Transverse colon (tissue), 4 donors: ENCODE data around the gene DNAJC11. TPM values are rescaled to one million over a fixed set of nuclear protein-coding genes. Genes with fewer than 3 reads are reported as not detected.
A peak's percentile ranks its signal among the peaks of the same experiment; 100 is the strongest.

Experiments
- DNase-seq: peaks from one replicate; pipeline ENCODE4 v3.0.0-alpha.2; 2019
- H3K27ac ChIP-seq, 4 donors: fragments of 200-600 bp; sonication (generic); 2 replicates each; pipeline ENCODE4 v1.5.1; 2016 to 2018; ENCODE audit warnings: inconsistent platforms in 4 of 4
- H3K27me3 ChIP-seq: fragments of 200-600 bp; sonication (generic); 2 replicates; pipeline ENCODE4 v1.5.1; 2017; ENCODE audit warnings: inconsistent platforms
- H3K36me3 ChIP-seq, 4 donors: fragments of 200-600 bp; sonication (generic); 2 replicates each; pipeline ENCODE4 v1.5.1; 2017 to 2019; ENCODE audit warnings: inconsistent platforms in 4 of 4
- H3K4me1 ChIP-seq, 4 donors: fragments of 200-600 bp; sonication (generic); 2 replicates each; pipeline ENCODE4 v1.5.1; 2017 to 2020; ENCODE audit warnings: inconsistent platforms in 4 of 4
- H3K4me3 ChIP-seq, 4 donors: fragments of 200-600 bp; sonication (generic); 1 replicate in 1 of 4; 2 replicates in 3 of 4; pipeline versions ENCODE4 v1.5.1 to v1.6.1; 2017 to 2019; ENCODE audit warnings: inconsistent platforms in 4 of 4
- H3K9me3 ChIP-seq, 2 donors: fragments of 200-600 bp; sonication (generic); 2 replicates each; pipeline ENCODE4 v1.5.1; 2017 to 2019; ENCODE audit warnings: inconsistent platforms in 2 of 2
- EP300 ChIP-seq: sonication (generic); formaldehyde crosslinking; IDR thresholded peaks from one replicate; pipeline ENCODE4 v1.6.1; 2017; ENCODE audit warnings: antibody characterized with exemption, low read depth
- POLR2A ChIP-seq: fragments of 450-650 bp; IDR thresholded peaks from one replicate; pipeline ENCODE4 v1.6.1; 2016; ENCODE audit warnings: antibody characterized with exemption, mild to moderate bottlenecking, moderate library complexity
- POLR2AphosphoS5 ChIP-seq, 3 donors: sonication (generic); formaldehyde crosslinking; IDR thresholded peaks; one replicate each; pipeline ENCODE4 v1.6.1; 2016; ENCODE audit warnings: antibody characterized with exemption in 3 of 3
- WGBS, 2 donors: methylation state at CpG; one replicate each; pipeline ENCODE4 v1.1.5; 2018; ENCODE audit warnings: low coverage in 1 of 2; 5-methylcytosine and 5-hydroxymethylcytosine counted together
- in situ Hi-C, 4 donors: fragments of 200-750 bp; cut with MboI; loops; one replicate each; pipeline versions ENCODE4 v1.15.0 to v1.15.1; 2017; ENCODE audit warnings: low sequenced_read_pairs in 3 of 4, low pct_ligation_motif_present in 1 of 4, low pct_unique_long_range_greater_than_20kb in 1 of 4
- intact Hi-C: fragments of 100-400 bp; cut with DNase I; formaldehyde crosslinking; loops from one replicate; pipeline ENCODE4 v1.15.1; 2023; ENCODE audit warnings: low total_unique reads
- total RNA-seq, 4 donors: library from RNA; depleted of rRNA; stranded (reverse); fragments of >200 nt; gene quantifications; one replicate each; pipeline ENCODE4 v1.1.0, GENCODE V29; 2016
- TF ChIP-seq, protein P1 (sequence below), 5 experiments: fragments of 200-600 bp in 3 of 5; fragments of 450-650 bp in 2 of 5; sonication (generic) in 3 of 5; IDR thresholded peaks; 1 replicate in 2 of 5; 2 replicates in 3 of 5; pipeline ENCODE4 v1.5.1; 2016 to 2017; ENCODE audit warnings: antibody characterized with exemption in 5 of 5, inconsistent platforms in 3 of 5, mild to moderate bottlenecking in 2 of 5, moderate library complexity in 1 of 5

The DNAJC11 gene
- total RNA-seq, 4 donors from 2014 or later, result 62.1 to 80.0 (median 70.9) TPM

DNA sequence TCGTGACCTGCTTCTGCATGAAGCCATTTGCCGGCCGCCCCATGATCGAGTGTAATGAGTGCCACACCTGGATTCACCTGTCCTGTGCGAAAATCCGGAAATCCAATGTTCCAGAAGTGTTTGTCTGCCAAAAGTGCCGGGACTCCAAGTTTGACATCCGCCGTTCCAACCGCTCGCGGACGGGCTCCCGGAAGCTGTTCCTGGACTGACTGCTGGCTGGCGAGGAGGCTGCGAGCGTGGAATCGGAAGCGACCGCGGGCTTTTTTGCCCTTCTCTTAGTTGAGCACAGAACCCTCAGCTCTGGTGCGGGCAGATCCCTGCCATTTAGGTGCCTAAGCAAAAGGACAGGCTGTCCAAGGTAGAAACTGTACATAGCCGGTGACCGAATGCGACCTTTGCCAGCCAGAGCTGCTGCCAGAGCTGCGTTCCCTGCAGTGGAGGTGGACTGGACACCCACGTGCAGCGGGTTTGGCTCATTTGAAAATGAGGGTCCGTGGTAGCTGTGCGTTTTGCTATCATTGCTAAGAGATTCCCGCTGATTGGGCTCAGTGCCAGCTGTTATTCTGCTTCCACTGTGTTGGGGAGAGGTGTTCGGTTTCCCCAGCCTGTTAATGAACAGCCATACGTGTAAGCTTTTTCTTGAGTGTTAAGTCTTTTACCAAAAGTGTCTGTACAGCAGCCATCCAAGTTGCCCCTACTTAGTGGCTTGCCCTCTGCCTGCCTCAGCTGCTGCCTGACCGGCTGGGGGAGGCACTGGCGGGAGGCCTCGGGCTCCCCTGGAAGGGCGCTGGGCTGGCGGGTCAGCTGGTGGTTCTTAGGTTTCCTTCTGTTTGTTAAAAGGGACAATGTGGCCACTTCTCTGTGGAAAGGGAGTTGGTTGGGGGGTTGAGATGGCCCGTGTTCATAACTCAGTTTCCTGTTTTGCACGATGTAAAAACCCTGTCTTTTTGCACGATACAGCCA is 79.9 kb downstream of the DNAJC11 start:
- intact Hi-C loops, result no loop called here
- TF ChIP-seq POLR2A (no peak), POLR2AphosphoS5 (IDR thresholded peaks at IDR 0.05) (no peak), EP300 (no peak)
- TF ChIP-seq, protein P1, sequence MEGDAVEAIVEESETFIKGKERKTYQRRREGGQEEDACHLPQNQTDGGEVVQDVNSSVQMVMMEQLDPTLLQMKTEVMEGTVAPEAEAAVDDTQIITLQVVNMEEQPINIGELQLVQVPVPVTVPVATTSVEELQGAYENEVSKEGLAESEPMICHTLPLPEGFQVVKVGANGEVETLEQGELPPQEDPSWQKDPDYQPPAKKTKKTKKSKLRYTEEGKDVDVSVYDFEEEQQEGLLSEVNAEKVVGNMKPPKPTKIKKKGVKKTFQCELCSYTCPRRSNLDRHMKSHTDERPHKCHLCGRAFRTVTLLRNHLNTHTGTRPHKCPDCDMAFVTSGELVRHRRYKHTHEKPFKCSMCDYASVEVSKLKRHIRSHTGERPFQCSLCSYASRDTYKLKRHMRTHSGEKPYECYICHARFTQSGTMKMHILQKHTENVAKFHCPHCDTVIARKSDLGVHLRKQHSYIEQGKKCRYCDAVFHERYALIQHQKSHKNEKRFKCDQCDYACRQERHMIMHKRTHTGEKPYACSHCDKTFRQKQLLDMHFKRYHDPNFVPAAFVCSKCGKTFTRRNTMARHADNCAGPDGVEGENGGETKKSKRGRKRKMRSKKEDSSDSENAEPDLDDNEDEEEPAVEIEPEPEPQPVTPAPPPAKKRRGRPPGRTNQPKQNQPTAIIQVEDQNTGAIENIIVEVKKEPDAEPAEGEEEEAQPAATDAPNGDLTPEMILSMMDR (IDR thresholded peaks at IDR 0.05), result no peak
- WGBS, 2 donors, result 94% methylated on average over 41 of the region's 41 CpGs; no CpG with 5 or more reads in 1 of the 2 donors

GRCh38 chr1:6619045-6619444 is 82.6 kb downstream of the DNAJC11 start:
- 90 to 100% methylated on average over 4 of the region's 4 CpGs for WGBS, 2 donors
- Histone ChIP-seq H3K27me3 (no peaks in the 10 kb centered on the region), H3K4me1 (peaks cover 0 to 9% (median 7%) of the 10 kb centered on the region in 4 donors), H3K4me3 (no peak overlapping the region), H3K9me3 (no peaks in the 10 kb centered on the region), H3K27ac (no peak overlapping the region), H3K36me3 (peaks cover 0 to 23% (median 4%) of the 10 kb centered on the region in 4 donors)
- intact Hi-C loops (no loop called here), in situ Hi-C loops (no loop called here)
- DNase-seq, result no peak
- TF ChIP-seq EP300 (no peak), POLR2A (no peak)

More for the DNA sequence above, 79.9 kb downstream of the DNAJC11 start:
- Histone ChIP-seq H3K4me3 (no peak overlapping the region), H3K27ac (no peak overlapping the region), H3K4me1 (peaks cover 9 to 19% (median 15%) of the 10 kb centered on the region in 4 donors), H3K27me3 (no peaks in the 10 kb centered on the region), H3K9me3 (no peaks in the 10 kb centered on the region), H3K36me3 (peaks cover 0 to 23% (median 4%) of the 10 kb centered on the region in 4 donors)
- no peak for DNase-seq
- in situ Hi-C loops, result loop anchor here in 1 of 4 donors (10.0 kb wide), 1 partner anchor 47 kb away; the partner anchor contains the start of gene ZBTB48

GRCh38 chr1:6614929-6615785 is 86.5 kb downstream of the DNAJC11 start:
- Histone ChIP-seq H3K27ac (peak overlapping the region; percentile 94 to 98 (median 96)), H3K36me3 (peaks cover 0 to 6% (median 0%) of the 10 kb centered on the region in 4 donors), H3K4me3 (peak overlapping the region; percentile 73 to 99 (median 96)), H3K4me1 (peaks cover 6 to 23% (median 20%) of the 10 kb centered on the region in 4 donors), H3K9me3 (no peaks in the 10 kb centered on the region), H3K27me3 (no peaks in the 10 kb centered on the region)
- TF ChIP-seq POLR2A (no peak), EP300 (no peak), POLR2AphosphoS5 (IDR thresholded peaks at IDR 0.05) (no peak)
- TF ChIP-seq, protein P1 (IDR thresholded peaks at IDR 0.05), result no peak
- 6% methylated on average over 25 of the region's 82 CpGs; no CpG with 5 or more reads in 1 of the 2 donors for WGBS, 2 donors
- DNase-seq, result no peak
- in situ Hi-C loops, result no loop called here
- intact Hi-C loops, result no loop called here

DNA sequence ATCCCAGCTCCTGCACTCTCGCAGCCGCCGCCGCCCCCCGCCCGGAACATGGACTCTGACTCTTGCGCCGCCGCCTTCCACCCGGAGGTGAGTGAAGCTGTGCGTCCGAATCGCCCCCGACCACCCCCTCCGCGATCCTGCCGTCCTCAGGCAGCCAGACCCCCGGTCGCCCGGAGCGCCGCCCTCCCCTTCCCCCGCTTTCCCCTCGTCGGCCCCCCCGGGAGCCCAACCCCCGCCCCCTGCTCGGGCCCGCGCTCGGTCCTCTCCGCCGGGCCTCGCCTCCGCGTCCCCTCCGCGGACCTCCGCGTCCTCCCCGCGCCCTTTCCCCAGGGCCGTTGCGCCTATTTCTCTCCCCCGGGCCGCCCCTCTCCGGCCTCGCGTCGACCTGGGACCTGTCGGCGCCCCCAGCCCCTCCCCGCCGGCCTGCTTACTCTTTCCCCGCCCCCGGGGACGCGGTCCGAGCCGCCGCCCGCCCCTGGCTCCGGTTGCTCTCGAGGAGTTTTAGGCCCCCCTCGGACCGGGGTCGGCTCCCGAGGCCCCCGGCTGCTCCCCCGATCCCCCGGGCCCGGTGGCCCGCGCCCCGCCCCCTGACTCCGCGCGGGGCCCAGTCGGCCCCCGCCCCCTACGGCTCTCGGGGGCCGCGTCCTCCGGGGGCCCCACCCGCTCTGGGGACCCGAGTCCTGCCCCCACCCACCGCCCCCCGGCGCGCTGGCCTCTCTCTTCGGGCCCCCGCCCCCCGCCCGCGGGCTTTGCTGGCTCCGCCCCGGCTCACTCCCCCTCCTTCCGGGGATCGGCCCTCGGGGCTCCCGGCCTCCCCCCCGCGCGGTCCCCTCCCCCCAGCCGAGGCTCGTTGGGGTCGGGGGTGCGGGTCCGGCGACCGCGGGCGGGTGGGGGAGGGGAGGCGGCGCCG is 87.3 kb downstream of the DNAJC11 start:
- in situ Hi-C loops, result no loop called here
- Histone ChIP-seq H3K4me1 (peaks cover 11 to 26% (median 22%) of the 10 kb centered on the region in 4 donors), H3K9me3 (no peaks in the 10 kb centered on the region), H3K4me3 (peak overlapping the region; percentile 73 to 99 (median 96)), H3K27ac (peak overlapping the region; percentile 94 to 98 (median 96)), H3K36me3 (no peaks in the 10 kb centered on the region), H3K27me3 (no peaks in the 10 kb centered on the region)
- DNase-seq, result peak; percentile 64
- 2% methylated on average over 16 of the region's 117 CpGs; no CpG with 5 or more reads in 1 of the 2 donors for WGBS, 2 donors
- TF ChIP-seq, protein P1 (IDR thresholded peaks at IDR 0.05), result no peak
- TF ChIP-seq EP300 (no peak), POLR2A (no peak), POLR2AphosphoS5 (IDR thresholded peaks at IDR 0.05) (no peak)
- intact Hi-C loops, result no loop called here
